ENCODE data around the gene TPPP2. TPM values are rescaled to one million over a fixed set of nuclear protein-coding genes. Genes with fewer than 3 reads are reported as not detected.

TPPP2 gene
- polyA plus RNA-seq, 1 donor from 2014 or later, result not detected

DNA sequence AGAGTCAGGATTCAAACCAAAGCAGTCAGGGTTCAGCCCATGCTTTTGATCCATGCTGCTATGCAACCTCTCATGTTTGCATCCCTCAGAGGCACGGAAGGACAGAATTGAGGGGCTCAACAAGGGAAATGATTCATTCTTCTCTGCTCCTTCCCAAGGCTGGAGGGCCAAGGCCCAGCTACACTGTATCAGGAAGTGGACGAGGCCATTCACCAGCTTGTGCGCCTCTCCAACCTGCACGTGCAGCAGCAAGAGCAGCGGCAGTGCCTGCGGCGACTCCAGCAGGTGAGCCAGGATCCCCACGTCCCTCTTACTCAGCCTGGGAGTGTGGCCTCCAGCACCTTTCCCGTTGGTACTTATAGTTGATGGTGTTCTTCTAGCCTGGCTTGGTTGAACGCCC, 48.7 kb downstream of the TPPP2 start:
- H3K9ac ChIP-seq (ENCODE audit: low read length), result no peak overlapping the region
- no peaks in the 10 kb centered on the region for H3K9me3 ChIP-seq (ENCODE audit: low read length)
- no peak overlapping the region for H2AFZ ChIP-seq (ENCODE audit: low read depth, low read length)
- H3K79me2 ChIP-seq (replicated peaks; ENCODE audit: insufficient read depth, low read length), result no peaks in the 10 kb centered on the region
- H3K27me3 ChIP-seq (ENCODE audit: insufficient read depth, low read depth, low read length), result no peaks in the 10 kb centered on the region
- H3F3A ChIP-seq (ENCODE audit: insufficient read depth, low read length, poor library complexity, severe bottlenecking), result no peaks in the 10 kb centered on the region
- no peaks in the 10 kb centered on the region for H3K9me2 ChIP-seq (ENCODE audit: insufficient read depth, low read length)
- H3K36me3 ChIP-seq (ENCODE audit: insufficient read depth, low read length), result peaks cover 5% of the 10 kb centered on the region
- H4K20me1 ChIP-seq (ENCODE audit: insufficient read depth), result no peaks in the 10 kb centered on the region
- no peak for TF ChIP-seq SMC3 (conservative IDR thresholded peaks at IDR 0.05; ENCODE audit: poor library complexity)
- TF ChIP-seq EZH2 (IDR thresholded peaks at IDR 0.05; ENCODE audit: borderline replicate concordance, insufficient read depth, low read length, poor library complexity, severe bottlenecking), result no peak
- no peak for TF ChIP-seq POLR2AphosphoS5 (IDR thresholded peaks at IDR 0.05)
- TF ChIP-seq EP300 (conservative IDR thresholded peaks at IDR 0.05; ENCODE audit: poor library complexity, severe bottlenecking), result no peak
- TF ChIP-seq REST (IDR thresholded peaks at IDR 0.05; ENCODE audit: borderline replicate concordance), result no peak
- no peak for TF ChIP-seq TAF1 (IDR thresholded peaks at IDR 0.05; ENCODE audit: low read depth)
- no peak for TF ChIP-seq RAD21 (conservative IDR thresholded peaks at IDR 0.05)
- TF ChIP-seq, protein P1, sequence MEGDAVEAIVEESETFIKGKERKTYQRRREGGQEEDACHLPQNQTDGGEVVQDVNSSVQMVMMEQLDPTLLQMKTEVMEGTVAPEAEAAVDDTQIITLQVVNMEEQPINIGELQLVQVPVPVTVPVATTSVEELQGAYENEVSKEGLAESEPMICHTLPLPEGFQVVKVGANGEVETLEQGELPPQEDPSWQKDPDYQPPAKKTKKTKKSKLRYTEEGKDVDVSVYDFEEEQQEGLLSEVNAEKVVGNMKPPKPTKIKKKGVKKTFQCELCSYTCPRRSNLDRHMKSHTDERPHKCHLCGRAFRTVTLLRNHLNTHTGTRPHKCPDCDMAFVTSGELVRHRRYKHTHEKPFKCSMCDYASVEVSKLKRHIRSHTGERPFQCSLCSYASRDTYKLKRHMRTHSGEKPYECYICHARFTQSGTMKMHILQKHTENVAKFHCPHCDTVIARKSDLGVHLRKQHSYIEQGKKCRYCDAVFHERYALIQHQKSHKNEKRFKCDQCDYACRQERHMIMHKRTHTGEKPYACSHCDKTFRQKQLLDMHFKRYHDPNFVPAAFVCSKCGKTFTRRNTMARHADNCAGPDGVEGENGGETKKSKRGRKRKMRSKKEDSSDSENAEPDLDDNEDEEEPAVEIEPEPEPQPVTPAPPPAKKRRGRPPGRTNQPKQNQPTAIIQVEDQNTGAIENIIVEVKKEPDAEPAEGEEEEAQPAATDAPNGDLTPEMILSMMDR (IDR thresholded peaks at IDR 0.05; ENCODE audit: poor library complexity, severe bottlenecking), result no peak
- no peak for TF ChIP-seq MXI1 (conservative IDR thresholded peaks at IDR 0.05; ENCODE audit: poor library complexity, severe bottlenecking)
- no peak overlapping the region for H3K27ac ChIP-seq (ENCODE audit: low read length)
- H3K4me3 ChIP-seq (ENCODE audit: low read length), result no peak overlapping the region
- H3K4me2 ChIP-seq (ENCODE audit: low read length), result no peak overlapping the region

GRCh38 chr14:21081521-21082142, 51.6 kb downstream of the TPPP2 start:
- Histone ChIP-seq H3K4me3 (ENCODE audit: low read length) (no peak overlapping the region), H3K9me3 (ENCODE audit: low read length) (no peaks in the 10 kb centered on the region), H3K79me2 (replicated peaks; ENCODE audit: insufficient read depth, low read length) (no peaks in the 10 kb centered on the region), H3K9me2 (ENCODE audit: insufficient read depth, low read length) (no peaks in the 10 kb centered on the region), H3K4me2 (ENCODE audit: low read length) (no peak overlapping the region), H3F3A (ENCODE audit: insufficient read depth, low read length, poor library complexity, severe bottlenecking) (peaks cover 10% of the 10 kb centered on the region), H3K9ac (ENCODE audit: low read length) (no peak overlapping the region), H3K36me3 (ENCODE audit: insufficient read depth, low read length) (peaks cover 8% of the 10 kb centered on the region), H3K27me3 (ENCODE audit: insufficient read depth, low read depth, low read length) (no peaks in the 10 kb centered on the region), H3K27ac (ENCODE audit: low read length) (no peak overlapping the region), H4K20me1 (ENCODE audit: insufficient read depth) (no peaks in the 10 kb centered on the region), H2AFZ (ENCODE audit: low read depth, low read length) (no peak overlapping the region)
- no peak for TF ChIP-seq EP300 (conservative IDR thresholded peaks at IDR 0.05; ENCODE audit: poor library complexity, severe bottlenecking)

Other genes with a start within 250 kb of the TPPP2 start
- gene RNASE6, start 248.9 kb upstream of the TPPP2 start, polyA plus RNA-seq, result not detected in 2 replicates
- 0.64 TPM in 1 of 2 replicates, not detected in the other for gene RNASE1, start 227.4 kb upstream of the TPPP2 start, polyA plus RNA-seq
- not detected in 2 replicates for gene RNASE3, start 138.8 kb upstream of the TPPP2 start, polyA plus RNA-seq
- gene RNASE2, start 74.7 kb upstream of the TPPP2 start, polyA plus RNA-seq, result 0.68 TPM in 1 of 2 replicates, not detected in the other
- gene METTL17, start 40.2 kb upstream of the TPPP2 start, polyA plus RNA-seq, result 231 and 281 TPM in 2 replicates
- gene SLC39A2, start 30.9 kb upstream of the TPPP2 start, polyA plus RNA-seq, result not detected in 2 replicates
- gene NDRG2, start 5.2 kb upstream of the TPPP2 start, polyA plus RNA-seq, result 30.8 and 43.3 TPM in 2 replicates
- gene RNASE13, start 4.6 kb downstream of the TPPP2 start, polyA plus RNA-seq, result not detected in 2 replicates
- not detected in 2 replicates for gene RNASE7, start 12.1 kb downstream of the TPPP2 start, polyA plus RNA-seq
- gene RNASE8, start 27.6 kb downstream of the TPPP2 start, polyA plus RNA-seq, result not detected in 2 replicates
- gene ARHGEF40, start 40.1 kb downstream of the TPPP2 start, polyA plus RNA-seq, result 28.9 and 32.4 TPM in 2 replicates
- 40.6 and 51.2 TPM in 2 replicates for gene ZNF219, start 68.4 kb downstream of the TPPP2 start, polyA plus RNA-seq
- gene TMEM253, start 70.8 kb downstream of the TPPP2 start, polyA plus RNA-seq, result 0.26 TPM in 1 of 2 replicates, not detected in the other
- gene OR5AU1, start 125.8 kb downstream of the TPPP2 start, polyA plus RNA-seq, result not detected in 2 replicates
- 1,176 and 1,189 TPM in 2 replicates for gene HNRNPC, start 239.2 kb downstream of the TPPP2 start, polyA plus RNA-seq
- not detected in 2 replicates for gene RPGRIP1, start 249.9 kb downstream of the TPPP2 start, polyA plus RNA-seq

Measured in neural cell (in vitro differentiated cells).